Neural cell (in vitro differentiated cells): ENCODE measurements around the gene ALDH1A1. TPM values are rescaled to one million over a fixed set of nuclear protein-coding genes. Genes with fewer than 3 reads are reported as not detected.

ENCODE experiments used
- H2AFZ ChIP-seq: fragments of 200-600, 300-800 bp; sonication (generic), shearing (Covaris generic); 2 replicates; pipeline ENCODE4 v1.6.0; 2014; ENCODE audit warnings: low read depth, mild to moderate bottlenecking, antibody characterized with exemption, low read length, moderate library complexity
- H3F3A ChIP-seq: fragments of 200-600 bp; shearing (Covaris generic); 2 replicates; pipeline ENCODE4 v1.6.1; 2016; ENCODE audit warnings: mild to moderate bottlenecking, moderate library complexity, mixed read lengths, antibody characterized with exemption, low read length; ENCODE audit not compliant: insufficient read depth, poor library complexity, severe bottlenecking
- H3K27ac ChIP-seq: fragments of 200-600, 300-800 bp; sonication (generic), shearing (Covaris generic); 2 replicates; pipeline ENCODE4 v1.5.1; 2014; ENCODE audit warnings: mild to moderate bottlenecking, low read length, moderate library complexity
- H3K27me3 ChIP-seq: fragments of 300-800, 200-600 bp; sonication (generic), shearing (Covaris generic); 2 replicates; pipeline ENCODE4 v1.6.0; 2014; ENCODE audit warnings: mild to moderate bottlenecking, low read depth, low read length, moderate library complexity; ENCODE audit not compliant: insufficient read depth
- H3K36me3 ChIP-seq: fragments of 300-800, 200-600 bp; sonication (generic), shearing (Covaris generic); 2 replicates; pipeline ENCODE4 v1.5.1; 2014; ENCODE audit warnings: mild to moderate bottlenecking, antibody characterized with exemption, low read length, moderate library complexity; ENCODE audit not compliant: insufficient read depth
- H3K4me2 ChIP-seq: fragments of 300-800, 200-600 bp; sonication (generic), shearing (Covaris generic); 2 replicates; pipeline ENCODE4 v1.6.0; 2014; ENCODE audit warnings: mild to moderate bottlenecking, low read length
- H3K4me3 ChIP-seq: fragments of 300-800, 200-600 bp; sonication (generic), shearing (Covaris generic); 2 replicates; pipeline ENCODE4 v1.5.1; 2014; ENCODE audit warnings: mild to moderate bottlenecking, low read length, moderate library complexity
- H3K79me2 ChIP-seq: fragments of 200-600 bp; shearing (Covaris generic); replicated peaks from 2 replicates; pipeline ENCODE4 v1.6.0; 2014; ENCODE audit warnings: mild to moderate bottlenecking, low read length, moderate library complexity; ENCODE audit not compliant: insufficient read depth
- H3K9ac ChIP-seq: fragments of 300-800, 200-600 bp; sonication (generic), shearing (Covaris generic); 2 replicates; pipeline ENCODE4 v1.6.1; 2016; ENCODE audit warnings: mild to moderate bottlenecking, low read length, mixed read lengths
- H3K9me2 ChIP-seq: fragments of 200-600 bp; shearing (Covaris generic); 2 replicates; pipeline ENCODE4 v1.6.1; 2016; ENCODE audit warnings: mild to moderate bottlenecking, low read length, mixed read lengths; ENCODE audit not compliant: insufficient read depth
- H3K9me3 ChIP-seq: fragments of 200-600, 300-800 bp; sonication (generic), shearing (Covaris generic); 2 replicates; pipeline ENCODE4 v1.6.1; 2016; ENCODE audit warnings: mild to moderate bottlenecking, mixed run types, low read length, moderate library complexity, mixed read lengths
- H4K20me1 ChIP-seq: fragments of 200-600 bp; shearing (Covaris generic); 2 replicates; pipeline ENCODE4 v1.6.1; 2016; ENCODE audit warnings: mild to moderate bottlenecking, mixed run types; ENCODE audit not compliant: insufficient read depth
- EP300 ChIP-seq: fragments of 450-650 bp; conservative IDR thresholded peaks from 2 replicates; pipeline ENCODE4 v1.6.1; 2014; ENCODE audit warnings: antibody characterized with exemption, mild to moderate bottlenecking, moderate library complexity; ENCODE audit not compliant: poor library complexity, severe bottlenecking
- EZH2 ChIP-seq: fragments of 200-600, 300-800 bp; shearing (Covaris generic), sonication (generic); IDR thresholded peaks from 2 replicates; pipeline ENCODE4 v1.6.1; 2014; ENCODE audit warnings: antibody characterized with exemption, low read length, borderline replicate concordance, mild to moderate bottlenecking; ENCODE audit not compliant: insufficient read depth, poor library complexity, severe bottlenecking
- MXI1 ChIP-seq: fragments of 450-650 bp; conservative IDR thresholded peaks from 2 replicates; pipeline ENCODE4 v1.6.1; 2014; ENCODE audit warnings: antibody characterized with exemption, mild to moderate bottlenecking; ENCODE audit not compliant: poor library complexity, severe bottlenecking
- POLR2AphosphoS5 ChIP-seq: IDR thresholded peaks from 2 replicates; pipeline ENCODE4 v1.6.1; 2012
- RAD21 ChIP-seq: fragments of 450-650 bp; conservative IDR thresholded peaks from 2 replicates; pipeline ENCODE4 v1.6.1; 2014; ENCODE audit warnings: antibody characterized with exemption, mild to moderate bottlenecking, moderate library complexity
- SMC3 ChIP-seq: fragments of 450-650 bp; conservative IDR thresholded peaks from 2 replicates; pipeline ENCODE4 v1.6.1; 2014; ENCODE audit warnings: antibody characterized with exemption, mild to moderate bottlenecking, moderate library complexity; ENCODE audit not compliant: poor library complexity
- TAF1 ChIP-seq: IDR thresholded peaks from 2 replicates; pipeline ENCODE4 v1.6.1; 2012; ENCODE audit warnings: low read depth
- polyA plus RNA-seq: library from polyadenylated mRNA; depleted of rRNA; stranded (reverse); fragments of >200 nt; gene quantifications from 2 replicates; pipeline ENCODE4 v1.2.3, GENCODE V29; 2014
- TF ChIP-seq, protein P1 (sequence below): IDR thresholded peaks from 2 replicates; pipeline ENCODE4 v1.6.1; 2012; ENCODE audit warnings: borderline replicate concordance
- TF ChIP-seq, protein P2 (sequence below): fragments of 450-650 bp; IDR thresholded peaks from 2 replicates; pipeline ENCODE4 v1.5.1; 2014; ENCODE audit warnings: antibody characterized with exemption, mild to moderate bottlenecking, moderate library complexity; ENCODE audit not compliant: poor library complexity, severe bottlenecking

ALDH1A1 gene
- polyA plus RNA-seq, 1 donor from 2014 or later, result not detected

DNA sequence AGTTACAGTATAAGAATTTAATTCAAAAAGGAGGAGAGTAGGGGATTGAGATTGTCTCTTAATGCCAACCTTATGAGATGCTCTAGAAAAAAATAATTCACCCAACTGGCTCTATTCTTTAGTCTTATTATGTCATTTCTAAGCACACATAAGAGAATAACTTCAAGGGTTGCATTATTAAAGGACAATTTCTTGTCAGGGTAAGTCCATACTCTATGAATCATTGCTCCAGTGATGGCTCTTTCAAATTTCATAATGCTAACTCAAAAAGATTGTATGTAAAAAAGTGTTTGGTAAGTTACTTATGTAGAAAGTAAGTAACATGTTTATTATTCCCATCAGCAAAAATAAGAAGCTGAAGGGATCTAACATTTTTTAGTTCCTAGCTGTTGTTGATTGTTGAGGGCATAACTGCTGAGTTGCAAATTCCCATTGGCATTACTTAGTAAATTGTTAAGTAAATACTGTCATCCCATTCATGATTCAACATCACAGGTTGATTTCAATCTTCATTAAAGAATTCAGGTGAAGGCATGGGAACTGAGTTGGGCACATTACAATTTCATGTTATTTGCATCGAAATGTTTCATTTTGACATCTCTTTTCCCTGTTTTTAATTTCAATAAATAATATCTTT is 28.6 kb downstream of the ALDH1A1 start:
- Histone ChIP-seq H3K79me2 (no peaks in the 10 kb centered on the region), H3K36me3 (no peaks in the 10 kb centered on the region), H3K27me3 (no peaks in the 10 kb centered on the region), H2AFZ (no peak overlapping the region), H3K9me3 (no peaks in the 10 kb centered on the region), H3K4me2 (no peak overlapping the region), H3K9me2 (no peaks in the 10 kb centered on the region), H3K27ac (no peak overlapping the region), H3F3A (no peaks in the 10 kb centered on the region), H3K9ac (no peak overlapping the region), H3K4me3 (no peak overlapping the region), H4K20me1 (no peaks in the 10 kb centered on the region)
- TF ChIP-seq TAF1, result no peak
- no peak for TF ChIP-seq EZH2

DNA sequence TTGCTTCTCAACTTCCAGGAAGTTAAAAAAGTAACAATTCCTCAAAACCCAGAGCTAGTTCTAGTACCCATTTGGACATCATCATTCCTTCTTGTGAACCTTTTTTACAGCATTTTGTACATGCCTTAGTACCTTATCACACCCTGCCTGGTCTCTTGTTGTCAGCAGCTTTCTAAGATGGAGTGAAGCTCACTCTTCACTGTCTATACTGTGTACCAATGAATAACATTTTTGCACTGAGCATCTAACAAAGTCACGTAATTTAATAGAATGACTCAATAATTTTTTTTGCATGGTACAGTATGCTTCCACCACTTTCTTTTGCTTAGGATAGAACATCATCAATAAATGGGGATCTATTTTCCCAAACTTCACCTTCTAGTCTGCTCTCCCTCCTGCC is 29.8 kb downstream of the ALDH1A1 start:
- no peaks in the 10 kb centered on the region for H3K9me3 ChIP-seq
- no peaks in the 10 kb centered on the region for H4K20me1 ChIP-seq
- no peak overlapping the region for H3K4me3 ChIP-seq
- no peak overlapping the region for H3K4me2 ChIP-seq
- H3K9me2 ChIP-seq, result no peaks in the 10 kb centered on the region
- no peak overlapping the region for H2AFZ ChIP-seq
- no peaks in the 10 kb centered on the region for H3K27me3 ChIP-seq
- no peaks in the 10 kb centered on the region for H3F3A ChIP-seq
- H3K36me3 ChIP-seq, result no peaks in the 10 kb centered on the region
- no peaks in the 10 kb centered on the region for H3K79me2 ChIP-seq
- H3K27ac ChIP-seq, result no peak overlapping the region
- H3K9ac ChIP-seq, result no peak overlapping the region
- TF ChIP-seq EZH2, result no peak
- TF ChIP-seq, protein P1, sequence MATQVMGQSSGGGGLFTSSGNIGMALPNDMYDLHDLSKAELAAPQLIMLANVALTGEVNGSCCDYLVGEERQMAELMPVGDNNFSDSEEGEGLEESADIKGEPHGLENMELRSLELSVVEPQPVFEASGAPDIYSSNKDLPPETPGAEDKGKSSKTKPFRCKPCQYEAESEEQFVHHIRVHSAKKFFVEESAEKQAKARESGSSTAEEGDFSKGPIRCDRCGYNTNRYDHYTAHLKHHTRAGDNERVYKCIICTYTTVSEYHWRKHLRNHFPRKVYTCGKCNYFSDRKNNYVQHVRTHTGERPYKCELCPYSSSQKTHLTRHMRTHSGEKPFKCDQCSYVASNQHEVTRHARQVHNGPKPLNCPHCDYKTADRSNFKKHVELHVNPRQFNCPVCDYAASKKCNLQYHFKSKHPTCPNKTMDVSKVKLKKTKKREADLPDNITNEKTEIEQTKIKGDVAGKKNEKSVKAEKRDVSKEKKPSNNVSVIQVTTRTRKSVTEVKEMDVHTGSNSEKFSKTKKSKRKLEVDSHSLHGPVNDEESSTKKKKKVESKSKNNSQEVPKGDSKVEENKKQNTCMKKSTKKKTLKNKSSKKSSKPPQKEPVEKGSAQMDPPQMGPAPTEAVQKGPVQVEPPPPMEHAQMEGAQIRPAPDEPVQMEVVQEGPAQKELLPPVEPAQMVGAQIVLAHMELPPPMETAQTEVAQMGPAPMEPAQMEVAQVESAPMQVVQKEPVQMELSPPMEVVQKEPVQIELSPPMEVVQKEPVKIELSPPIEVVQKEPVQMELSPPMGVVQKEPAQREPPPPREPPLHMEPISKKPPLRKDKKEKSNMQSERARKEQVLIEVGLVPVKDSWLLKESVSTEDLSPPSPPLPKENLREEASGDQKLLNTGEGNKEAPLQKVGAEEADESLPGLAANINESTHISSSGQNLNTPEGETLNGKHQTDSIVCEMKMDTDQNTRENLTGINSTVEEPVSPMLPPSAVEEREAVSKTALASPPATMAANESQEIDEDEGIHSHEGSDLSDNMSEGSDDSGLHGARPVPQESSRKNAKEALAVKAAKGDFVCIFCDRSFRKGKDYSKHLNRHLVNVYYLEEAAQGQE, result no peak

DNA sequence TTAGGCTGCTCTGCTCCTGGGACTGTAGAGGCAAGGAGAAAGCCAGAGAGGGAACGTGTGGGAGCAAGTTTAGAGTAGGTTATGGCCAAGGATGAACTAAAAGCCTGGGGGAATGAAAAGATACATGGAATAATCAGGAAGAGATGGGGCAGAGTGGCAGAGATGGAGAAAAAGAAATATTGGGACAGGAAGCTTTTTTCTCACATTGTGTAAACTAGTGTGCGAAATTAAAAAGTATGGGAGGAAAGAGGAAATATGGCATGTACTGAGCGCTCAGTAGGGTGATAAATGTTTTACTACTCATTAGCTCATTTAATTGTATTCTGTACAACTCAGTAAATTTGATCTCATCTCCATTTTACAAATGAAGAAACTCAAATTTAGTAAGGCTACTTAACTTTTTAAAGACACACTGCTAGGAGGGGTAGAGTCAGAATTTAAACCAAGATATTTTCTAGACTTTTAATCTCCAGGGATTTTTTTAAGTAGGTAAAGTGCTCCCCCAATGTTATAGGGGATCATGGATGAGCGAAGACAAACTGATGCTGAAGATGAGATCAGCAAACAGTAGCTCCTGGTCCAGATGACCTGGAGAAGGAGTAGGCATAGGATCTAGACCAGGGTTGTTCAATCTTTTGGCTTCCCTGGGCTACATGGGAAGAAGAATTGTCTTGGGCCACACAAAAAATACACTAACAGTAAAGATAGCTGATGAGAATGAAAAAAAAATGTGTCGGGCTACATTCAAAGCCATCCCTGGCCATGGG is 30.8 kb downstream of the ALDH1A1 start:
- H3K36me3 ChIP-seq, result no peaks in the 10 kb centered on the region
- no peaks in the 10 kb centered on the region for H3K79me2 ChIP-seq
- H4K20me1 ChIP-seq, result no peaks in the 10 kb centered on the region
- H3K9me2 ChIP-seq, result no peaks in the 10 kb centered on the region
- H3K4me2 ChIP-seq, result no peak overlapping the region
- H3F3A ChIP-seq, result no peaks in the 10 kb centered on the region
- no peaks in the 10 kb centered on the region for H3K9me3 ChIP-seq
- H3K27ac ChIP-seq, result no peak overlapping the region
- H3K4me3 ChIP-seq, result no peak overlapping the region
- H3K9ac ChIP-seq, result no peak overlapping the region
- no peak for TF ChIP-seq POLR2AphosphoS5
- no peak for TF ChIP-seq TAF1
- TF ChIP-seq, protein P2, sequence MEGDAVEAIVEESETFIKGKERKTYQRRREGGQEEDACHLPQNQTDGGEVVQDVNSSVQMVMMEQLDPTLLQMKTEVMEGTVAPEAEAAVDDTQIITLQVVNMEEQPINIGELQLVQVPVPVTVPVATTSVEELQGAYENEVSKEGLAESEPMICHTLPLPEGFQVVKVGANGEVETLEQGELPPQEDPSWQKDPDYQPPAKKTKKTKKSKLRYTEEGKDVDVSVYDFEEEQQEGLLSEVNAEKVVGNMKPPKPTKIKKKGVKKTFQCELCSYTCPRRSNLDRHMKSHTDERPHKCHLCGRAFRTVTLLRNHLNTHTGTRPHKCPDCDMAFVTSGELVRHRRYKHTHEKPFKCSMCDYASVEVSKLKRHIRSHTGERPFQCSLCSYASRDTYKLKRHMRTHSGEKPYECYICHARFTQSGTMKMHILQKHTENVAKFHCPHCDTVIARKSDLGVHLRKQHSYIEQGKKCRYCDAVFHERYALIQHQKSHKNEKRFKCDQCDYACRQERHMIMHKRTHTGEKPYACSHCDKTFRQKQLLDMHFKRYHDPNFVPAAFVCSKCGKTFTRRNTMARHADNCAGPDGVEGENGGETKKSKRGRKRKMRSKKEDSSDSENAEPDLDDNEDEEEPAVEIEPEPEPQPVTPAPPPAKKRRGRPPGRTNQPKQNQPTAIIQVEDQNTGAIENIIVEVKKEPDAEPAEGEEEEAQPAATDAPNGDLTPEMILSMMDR, result no peak
- no peak for TF ChIP-seq EZH2
- no peak for TF ChIP-seq SMC3
- TF ChIP-seq, protein P1, result no peak
- no peak for TF ChIP-seq RAD21
- TF ChIP-seq EP300, result no peak
- no peak for TF ChIP-seq MXI1
- no peak overlapping the region for H2AFZ ChIP-seq
- no peaks in the 10 kb centered on the region for H3K27me3 ChIP-seq
